GM19455 (cell line): ENCODE data around the gene NCAM2.

Experiments
- ATAC-seq: cut with Tn5 transposase; IDR thresholded peaks from one replicate; pipeline ENCODE4 v1.9.1; 2021; ENCODE audit not compliant: unreplicated experiment

NCAM2 gene

DNA sequence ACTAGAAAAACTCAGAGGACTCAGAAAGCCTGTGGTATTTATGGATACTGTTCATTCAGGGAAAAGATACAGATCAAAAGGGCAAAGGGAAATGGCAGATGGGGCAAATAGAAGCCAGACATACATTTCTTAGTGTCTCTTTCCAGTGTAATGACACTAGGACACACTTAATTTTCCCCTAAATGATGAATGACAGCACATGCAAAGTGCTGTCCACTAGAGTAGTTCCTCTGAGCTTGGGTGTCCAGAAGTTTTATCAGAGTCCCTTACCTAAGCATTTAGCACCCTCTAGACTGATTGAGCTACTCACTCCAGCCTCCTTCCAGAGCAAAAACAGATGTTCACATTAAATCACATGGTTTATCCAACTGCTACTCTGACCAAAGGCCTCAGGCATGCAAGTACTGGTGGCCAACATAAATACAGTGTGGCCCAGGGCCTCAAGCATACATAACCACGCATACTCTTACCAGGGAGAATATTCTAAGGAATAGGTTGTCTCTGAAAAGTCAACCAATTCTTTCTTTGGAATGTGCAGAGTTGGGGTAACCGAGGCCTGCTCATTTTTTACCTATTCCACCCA, 166.9 kb downstream of the NCAM2 start:
- no peak for ATAC-seq

- ATAC-seq, result no peak
These were observed 176.5 kb downstream of the NCAM2 start for GRCh38 chr21:21174676-21175075.

- ATAC-seq, result no peak
These were observed 177.7 kb downstream of the NCAM2 start for GRCh38 chr21:21175798-21176334.

DNA sequence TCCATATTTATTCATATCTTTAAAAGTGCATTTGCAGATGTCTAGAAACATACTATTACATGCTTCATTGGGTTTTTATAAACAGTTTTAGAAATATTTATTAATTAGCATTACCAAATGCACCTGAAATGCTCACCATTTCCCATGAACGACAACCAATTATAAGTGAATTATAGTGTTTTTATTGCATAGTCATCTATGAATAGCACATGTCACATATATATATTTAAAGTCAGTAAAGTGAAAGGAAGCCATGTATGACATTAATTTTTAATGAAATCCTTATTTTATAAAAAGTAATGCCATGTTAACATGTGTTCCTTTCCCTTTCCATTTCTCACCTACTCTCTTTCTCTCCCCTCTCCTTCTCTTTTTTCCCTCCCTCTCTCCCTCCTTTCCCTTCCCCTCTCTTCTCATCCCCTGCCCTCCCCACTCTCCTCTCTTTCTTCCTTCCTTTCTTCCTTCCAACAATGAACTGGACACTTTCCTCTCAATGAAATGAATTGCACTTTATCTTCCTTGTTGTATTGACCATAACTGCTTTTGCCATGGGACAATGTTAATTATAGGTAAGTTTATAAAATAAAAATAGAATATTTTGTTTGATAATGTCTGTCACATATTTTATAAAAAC, 179.3 kb downstream of the NCAM2 start:
- no peak for ATAC-seq

- no peak for ATAC-seq
These were observed 181.6 kb downstream of the NCAM2 start for GRCh38 chr21:21179619-21180298.

DNA sequence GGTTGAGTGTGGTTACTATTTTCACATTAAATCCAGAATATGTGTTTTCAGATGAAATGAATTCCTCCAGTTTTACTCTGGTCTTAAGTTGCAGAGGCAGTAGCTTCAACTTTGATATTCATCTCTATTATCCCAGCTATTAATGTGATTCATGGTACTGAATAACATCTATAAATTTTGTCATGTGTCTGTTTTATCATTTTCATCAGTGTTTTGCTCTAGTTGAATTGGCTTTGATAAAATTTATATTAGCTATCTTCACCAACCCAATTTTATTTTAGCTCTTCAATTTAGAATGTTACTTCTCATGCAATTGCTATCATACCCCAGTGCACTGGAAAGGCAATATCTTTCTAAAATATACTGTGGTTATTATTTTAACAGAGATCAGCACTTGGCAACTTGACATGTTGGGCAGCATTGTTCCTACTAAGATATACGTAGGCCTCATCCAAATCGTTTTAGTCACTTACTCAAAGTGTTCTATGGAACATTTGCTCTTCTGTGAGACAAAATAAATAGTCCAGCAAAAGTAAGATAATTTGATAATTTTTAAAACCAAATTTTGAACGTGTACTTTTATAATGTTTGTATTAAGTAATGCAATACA, 184.3 kb downstream of the NCAM2 start:
- no peak for ATAC-seq

DNA sequence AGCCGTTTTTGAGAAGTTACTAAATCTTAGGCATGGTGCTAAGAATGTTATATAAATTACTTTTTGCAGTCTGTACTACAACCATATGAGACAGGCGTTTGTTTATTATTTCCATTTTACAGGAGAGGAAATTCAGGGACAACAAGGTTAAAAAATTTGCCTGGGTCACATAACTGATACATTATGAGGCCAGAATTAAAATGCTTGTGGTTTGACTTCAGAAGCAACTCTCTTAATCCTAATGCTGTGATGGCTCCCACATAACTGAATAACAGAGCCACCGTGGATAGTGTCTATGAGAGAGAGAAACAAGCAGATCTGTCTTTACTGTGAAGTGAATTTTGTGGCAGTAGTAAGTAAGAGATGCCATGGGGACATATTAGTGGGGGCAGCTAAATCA, 184.9 kb downstream of the NCAM2 start:
- ATAC-seq, result no peak

GRCh38 chr21:21184771-21185528, 186.7 kb downstream of the NCAM2 start:
- ATAC-seq, result no peak

DNA sequence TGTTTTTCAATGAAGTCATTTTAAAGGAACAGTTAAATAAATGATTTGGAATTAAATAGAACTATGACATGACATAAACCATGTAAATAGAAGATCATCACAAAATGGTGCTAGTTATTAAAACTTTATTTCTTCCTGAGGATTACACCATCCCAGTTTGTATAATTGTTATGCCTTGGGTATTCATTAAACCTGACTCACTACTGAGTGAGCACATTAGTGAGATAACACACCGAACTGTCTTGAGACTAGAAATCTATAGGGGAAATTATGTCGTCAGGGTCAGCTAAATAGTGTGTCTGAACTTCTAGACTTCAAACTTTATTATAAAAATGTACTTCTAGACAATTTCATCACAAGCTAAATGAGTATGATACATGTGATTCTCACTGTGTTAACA, 189.4 kb downstream of the NCAM2 start:
- no peak for ATAC-seq

- no peak for ATAC-seq
These were observed 190.4 kb downstream of the NCAM2 start for GRCh38 chr21:21188513-21189195.

DNA sequence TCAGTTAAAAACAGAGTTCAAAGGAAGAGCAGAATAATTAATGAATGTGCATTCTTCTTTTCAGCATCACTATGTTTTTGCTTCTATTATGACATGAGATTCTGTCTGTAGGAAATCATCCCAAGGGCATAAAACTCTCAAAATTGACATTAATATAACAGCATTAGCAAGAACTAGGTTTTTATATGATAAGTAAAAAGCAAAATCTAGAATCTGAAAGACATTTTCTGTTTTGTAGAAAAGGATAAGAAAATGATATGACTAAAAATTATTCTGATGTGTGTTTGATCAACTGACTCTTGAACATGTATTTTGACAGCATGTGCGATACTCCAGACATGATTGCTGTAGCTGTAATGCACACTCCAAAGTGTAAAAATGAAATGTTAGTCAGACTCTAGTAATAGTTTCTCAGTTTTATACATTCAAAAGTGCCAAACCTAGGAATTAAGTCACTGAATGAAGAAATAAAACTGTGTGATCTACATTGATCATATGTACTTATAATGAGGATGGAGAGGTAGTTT, 197.3 kb downstream of the NCAM2 start:
- no peak for ATAC-seq

GRCh38 chr21:21196087-21196486, 197.9 kb downstream of the NCAM2 start:
- ATAC-seq, result no peak

DNA sequence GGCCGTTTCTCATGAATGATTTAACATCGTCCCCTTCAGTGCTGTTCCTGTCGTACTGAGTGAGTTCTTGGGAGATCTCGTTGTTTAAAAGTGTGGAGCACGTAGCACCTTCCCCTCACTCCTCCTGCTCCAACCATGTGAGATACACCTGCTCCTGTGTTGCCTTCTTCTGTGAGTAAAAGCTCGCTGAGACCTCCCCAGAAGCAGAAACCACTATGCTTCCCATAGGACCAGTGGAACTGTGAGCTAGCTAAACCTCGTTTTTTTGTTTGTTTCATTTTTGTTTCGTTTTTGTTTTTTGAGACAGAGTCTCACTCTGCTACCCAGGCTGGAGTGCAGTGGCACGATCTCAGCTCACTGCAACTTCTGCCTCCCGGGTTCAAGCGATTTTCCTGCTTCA, 198.6 kb downstream of the NCAM2 start:
- ATAC-seq, result no peak

DNA sequence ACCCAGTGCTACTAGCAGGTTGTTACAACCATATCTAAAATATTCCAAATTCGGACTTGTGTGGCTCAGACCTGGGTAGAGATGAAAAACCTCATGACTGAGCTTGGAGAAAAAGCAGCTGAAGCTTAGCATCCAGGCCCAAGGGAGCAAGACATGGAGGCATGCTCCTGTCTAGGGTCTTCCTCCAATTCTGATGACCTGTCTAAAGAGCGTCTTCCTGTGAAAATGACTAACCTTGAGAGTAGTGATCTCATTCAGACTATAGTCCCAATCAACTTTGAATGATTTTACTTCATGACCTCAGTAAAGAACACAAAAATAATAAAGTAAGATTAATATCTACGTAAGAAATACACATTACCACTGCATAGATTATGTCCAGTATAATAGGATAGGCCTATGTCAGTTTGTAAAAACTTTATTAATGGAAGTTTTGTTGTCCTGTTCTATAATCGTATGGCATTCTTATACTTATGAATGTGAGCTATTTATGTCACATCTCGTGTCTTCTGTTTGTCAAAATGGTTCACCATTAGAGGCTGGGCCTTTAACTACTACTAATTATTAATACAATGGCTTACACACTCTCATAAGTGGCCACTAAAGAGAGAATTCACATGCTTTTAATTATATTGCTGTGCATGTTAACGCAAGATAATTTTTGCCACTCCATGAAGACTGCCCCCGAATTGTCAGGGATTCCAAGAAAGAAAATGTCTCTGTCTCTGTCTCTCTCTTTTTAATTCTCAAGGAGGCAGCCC, 201.3 kb downstream of the NCAM2 start:
- no peak for ATAC-seq

DNA sequence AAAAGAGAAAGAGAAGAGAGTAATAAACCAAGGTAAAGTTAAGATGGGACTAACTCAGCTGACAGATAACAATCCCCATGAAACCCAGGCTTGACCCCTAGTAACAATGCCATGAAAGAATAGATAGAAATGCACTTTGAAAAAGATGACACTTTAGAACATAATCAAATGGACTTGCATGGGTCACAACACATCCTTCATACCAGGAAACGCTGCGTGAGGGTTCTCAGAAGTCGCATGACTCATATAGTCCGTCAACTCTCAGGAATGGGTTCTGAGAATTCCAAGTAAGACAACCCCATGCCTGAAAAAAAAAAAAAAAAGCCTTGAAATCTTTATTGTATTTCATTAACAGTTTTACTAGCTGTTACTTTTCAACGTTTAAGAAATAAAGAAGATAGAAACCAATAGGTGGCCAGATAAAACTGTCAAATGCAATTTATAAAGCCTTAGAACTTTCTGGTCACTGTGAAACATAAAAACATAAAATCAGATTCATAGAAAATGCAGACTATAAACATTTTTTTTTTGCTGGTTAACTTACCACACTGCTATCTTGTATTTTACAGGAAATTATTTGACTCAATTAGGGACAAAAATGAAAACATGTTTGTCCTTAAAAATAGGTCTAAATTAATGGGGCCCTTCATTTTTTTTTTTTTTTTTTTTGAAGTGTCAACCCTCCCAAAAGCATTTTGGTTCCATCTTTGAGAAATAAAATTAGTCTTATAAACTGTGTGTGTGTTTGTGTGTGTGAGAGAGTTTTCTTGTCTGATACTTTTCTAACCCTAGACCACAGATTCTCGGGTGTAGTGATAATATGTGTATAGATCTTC, 202.1 kb downstream of the NCAM2 start:
- no peak for ATAC-seq

GRCh38 chr21:21200939-21201615, 202.9 kb downstream of the NCAM2 start:
- ATAC-seq, result no peak

DNA sequence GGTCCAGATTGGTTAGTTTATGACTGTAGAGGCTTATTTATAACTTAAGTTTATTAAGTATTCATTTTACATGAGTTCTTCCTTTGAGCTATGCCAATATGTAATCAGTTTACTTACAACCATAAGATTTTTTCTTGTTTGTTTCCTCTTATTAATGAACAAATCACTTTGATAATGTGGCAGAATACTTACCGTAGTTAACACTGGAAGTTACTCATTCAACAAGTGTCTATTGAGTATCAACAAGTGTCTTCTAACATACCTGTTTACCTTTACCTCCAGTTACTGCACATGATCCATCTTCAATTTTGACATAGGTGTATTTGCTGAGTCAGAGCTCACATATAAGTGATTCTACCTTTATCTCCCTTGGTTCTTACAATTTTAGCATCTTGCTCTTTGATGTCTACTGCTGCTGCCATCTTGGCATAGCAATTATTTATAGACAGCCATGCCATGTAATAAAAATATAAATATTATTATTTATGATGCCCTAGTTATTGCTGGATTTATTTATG, 205.7 kb downstream of the NCAM2 start:
- ATAC-seq, result no peak
